RWPE2 (cell line): ENCODE results near the gene ZBTB46.

Source experiments
- ATAC-seq: fragments of 200-7000 bp; cut with Tn5 transposase; 3 replicates; pipeline ENCODE4 v1.9.1; 2021; ENCODE audit warnings: low read depth
- DNase-seq: peaks from one replicate; pipeline ENCODE4 v3.0.0-alpha.2; 2020; ENCODE audit warnings: low spot score
- H3K27ac ChIP-seq: fragments of 450-650 bp; 2 replicates; pipeline ENCODE4 v1.5.1; 2017; ENCODE audit warnings: mild to moderate bottlenecking; ENCODE audit not compliant: poor library complexity, severe bottlenecking
- H3K27me3 ChIP-seq: fragments of 250-450 bp; sonication (Bioruptor Pico); 2 replicates; pipeline ENCODE4 v1.5.1; 2021; ENCODE audit warnings: mild to moderate bottlenecking, moderate library complexity; ENCODE audit not compliant: insufficient read depth, poor library complexity, severe bottlenecking
- H3K36me3 ChIP-seq: fragments of 250-450 bp; sonication (Bioruptor Pico); 2 replicates; pipeline ENCODE4 v1.5.1; 2020; ENCODE audit warnings: low read depth, mild to moderate bottlenecking, moderate library complexity
- H3K4me1 ChIP-seq: fragments of 250-450 bp; sonication (Bioruptor Pico); 2 replicates; pipeline ENCODE4 v1.5.1; 2021; ENCODE audit warnings: mild to moderate bottlenecking, moderate library complexity; ENCODE audit not compliant: insufficient read depth, poor library complexity, severe bottlenecking
- H3K4me3 ChIP-seq: fragments of 250-450 bp; sonication (Bioruptor Pico); 2 replicates; pipeline ENCODE4 v1.5.1; 2021; ENCODE audit warnings: mild to moderate bottlenecking, moderate library complexity; ENCODE audit not compliant: severe bottlenecking
- H3K9me3 ChIP-seq: fragments of 250-450 bp; sonication (Bioruptor Pico); 2 replicates; pipeline ENCODE4 v1.5.1; 2021; ENCODE audit warnings: mild to moderate bottlenecking, moderate library complexity; ENCODE audit not compliant: severe bottlenecking
- TF ChIP-seq, protein P1 (sequence below): fragments of 450-650 bp; IDR thresholded peaks from one replicate; pipeline ENCODE4 v1.5.1; 2017; ENCODE audit warnings: mild to moderate bottlenecking, moderate library complexity; ENCODE audit not compliant: poor library complexity, severe bottlenecking

Gene ZBTB46

DNA sequence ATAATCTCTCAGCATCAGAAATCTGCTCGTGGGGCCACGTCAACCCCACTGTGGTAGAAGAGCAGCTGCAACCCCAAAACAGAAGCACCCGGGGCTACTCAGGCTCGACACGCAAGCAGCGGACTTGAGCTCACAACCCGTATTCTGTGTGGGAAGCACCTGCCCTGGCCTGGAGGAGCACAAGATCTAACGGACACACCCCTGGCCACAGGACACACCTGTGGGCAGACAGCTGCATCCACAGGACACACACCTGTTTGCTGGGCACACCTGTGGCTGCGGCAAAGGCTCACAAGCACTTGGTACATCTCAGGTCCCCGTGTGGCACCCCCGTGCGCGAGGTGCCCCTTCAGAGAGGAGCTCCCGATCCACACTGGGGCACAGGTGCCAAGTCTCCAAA, 36.5 kb downstream of the ZBTB46 start:
- no peaks in the 10 kb centered on the region for H3K36me3 ChIP-seq
- H3K4me1 ChIP-seq, result no peaks in the 10 kb centered on the region
- no peak overlapping the region for H3K27ac ChIP-seq
- DNase-seq (no peak), ATAC-seq (no peak)
- no peaks in the 10 kb centered on the region for H3K27me3 ChIP-seq
- H3K4me3 ChIP-seq, result no peak overlapping the region
- H3K9me3 ChIP-seq, result no peaks in the 10 kb centered on the region
- TF ChIP-seq, protein P1, sequence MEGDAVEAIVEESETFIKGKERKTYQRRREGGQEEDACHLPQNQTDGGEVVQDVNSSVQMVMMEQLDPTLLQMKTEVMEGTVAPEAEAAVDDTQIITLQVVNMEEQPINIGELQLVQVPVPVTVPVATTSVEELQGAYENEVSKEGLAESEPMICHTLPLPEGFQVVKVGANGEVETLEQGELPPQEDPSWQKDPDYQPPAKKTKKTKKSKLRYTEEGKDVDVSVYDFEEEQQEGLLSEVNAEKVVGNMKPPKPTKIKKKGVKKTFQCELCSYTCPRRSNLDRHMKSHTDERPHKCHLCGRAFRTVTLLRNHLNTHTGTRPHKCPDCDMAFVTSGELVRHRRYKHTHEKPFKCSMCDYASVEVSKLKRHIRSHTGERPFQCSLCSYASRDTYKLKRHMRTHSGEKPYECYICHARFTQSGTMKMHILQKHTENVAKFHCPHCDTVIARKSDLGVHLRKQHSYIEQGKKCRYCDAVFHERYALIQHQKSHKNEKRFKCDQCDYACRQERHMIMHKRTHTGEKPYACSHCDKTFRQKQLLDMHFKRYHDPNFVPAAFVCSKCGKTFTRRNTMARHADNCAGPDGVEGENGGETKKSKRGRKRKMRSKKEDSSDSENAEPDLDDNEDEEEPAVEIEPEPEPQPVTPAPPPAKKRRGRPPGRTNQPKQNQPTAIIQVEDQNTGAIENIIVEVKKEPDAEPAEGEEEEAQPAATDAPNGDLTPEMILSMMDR, result no peak

- H3K4me1 ChIP-seq, result no peaks in the 10 kb centered on the region
- no peak overlapping the region for H3K4me3 ChIP-seq
- no peaks in the 10 kb centered on the region for H3K27me3 ChIP-seq
- no peak for DNase-seq
- H3K36me3 ChIP-seq, result no peaks in the 10 kb centered on the region
- H3K9me3 ChIP-seq, result no peaks in the 10 kb centered on the region
- no peak for ATAC-seq
- TF ChIP-seq, protein P1, result no peak
- H3K27ac ChIP-seq, result no peak overlapping the region
Measured at GRCh38 chr20:63792866-63793265, 38.2 kb downstream of the ZBTB46 start.

GRCh38 chr20:63791497-63792156, 39.4 kb downstream of the ZBTB46 start:
- H3K4me3 ChIP-seq, result no peak overlapping the region
- H3K27me3 ChIP-seq, result no peaks in the 10 kb centered on the region
- H3K9me3 ChIP-seq, result no peaks in the 10 kb centered on the region
- no peaks in the 10 kb centered on the region for H3K4me1 ChIP-seq
- TF ChIP-seq, protein P1, result no peak
- no peak overlapping the region for H3K27ac ChIP-seq
- H3K36me3 ChIP-seq, result no peaks in the 10 kb centered on the region
- ATAC-seq (no peak), DNase-seq (no peak)

GRCh38 chr20:63790572-63791168, 40.4 kb downstream of the ZBTB46 start:
- Histone ChIP-seq H3K4me1 (no peaks in the 10 kb centered on the region), H3K36me3 (no peaks in the 10 kb centered on the region), H3K27ac (no peak overlapping the region), H3K27me3 (no peaks in the 10 kb centered on the region), H3K9me3 (no peaks in the 10 kb centered on the region), H3K4me3 (no peak overlapping the region)
- no peak for DNase-seq
- no peak for ATAC-seq
- TF ChIP-seq, protein P1, result no peak
